HG03354 (cell line): ENCODE data around the gene CXorf66.
"Not testable (repeated sequence)": the region's sequence is repeated elsewhere in the genome, so short reads cannot be mapped to it uniquely, and the experiment has no call there.

Source experiments
- ATAC-seq: cut with Tn5 transposase; IDR thresholded peaks from one replicate; pipeline ENCODE4 v1.9.1; 2021; ENCODE audit warnings: mild to moderate bottlenecking; ENCODE audit not compliant: unreplicated experiment, poor library complexity, severe bottlenecking

Gene CXorf66

DNA sequence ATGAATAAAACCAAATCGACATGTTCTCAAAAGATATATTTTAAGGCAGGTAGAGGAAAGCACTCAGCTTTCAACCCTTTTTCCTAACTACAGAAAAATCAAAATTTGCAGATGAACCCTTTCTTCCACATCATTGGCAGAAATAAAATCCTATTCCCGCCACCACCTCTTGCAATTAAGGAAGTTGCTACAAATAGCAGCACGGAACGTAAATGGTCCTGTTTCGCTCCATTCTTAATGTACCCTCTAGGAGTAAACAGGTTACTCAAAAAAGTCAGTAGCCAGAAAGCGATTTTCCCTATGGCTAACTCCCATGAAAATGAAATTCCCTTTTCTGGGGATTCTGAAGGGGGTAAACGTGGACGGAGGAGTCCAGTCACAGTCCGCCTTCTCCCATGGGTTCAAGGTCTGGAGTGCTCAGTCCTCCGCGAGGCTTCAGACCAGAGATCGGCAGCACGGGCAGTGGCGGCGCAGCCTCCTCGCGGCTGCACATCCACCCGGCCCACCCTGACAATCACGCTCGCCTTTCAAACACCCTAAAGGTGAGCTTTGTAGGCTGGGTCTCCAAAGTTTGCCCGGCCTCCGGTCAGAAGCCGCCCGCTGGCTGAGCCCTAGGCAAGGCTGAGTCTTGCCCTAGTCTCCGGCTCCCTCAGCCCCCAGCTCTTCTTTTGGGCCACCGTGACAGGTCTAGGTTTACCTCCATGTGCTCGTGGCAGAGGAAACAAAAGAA is 34.2 kb downstream of the CXorf66 start:
- peak; percentile 17 for ATAC-seq

DNA sequence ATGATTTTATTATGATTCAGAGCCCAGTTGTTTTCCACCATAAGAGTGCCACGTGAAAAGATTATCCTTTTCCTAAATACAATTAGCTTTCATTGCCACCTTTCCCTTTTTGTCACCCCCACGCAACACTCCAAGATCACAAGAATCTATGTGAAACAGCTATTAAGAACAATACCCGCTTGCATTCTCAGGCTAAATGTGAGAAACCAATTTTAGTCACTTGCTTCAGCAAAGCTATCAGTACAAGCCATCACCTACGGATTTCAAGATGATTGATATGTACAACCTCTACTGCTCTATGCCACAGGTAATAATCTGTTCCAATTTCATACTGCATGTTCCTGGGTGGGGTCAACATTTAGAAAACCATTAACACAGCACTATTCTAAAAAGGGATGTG is 34.9 kb downstream of the CXorf66 start:
- no peak for ATAC-seq

- ATAC-seq, result no peak
Measured at GRCh38 chrX:139929876-139930275, 35.4 kb downstream of the CXorf66 start.

DNA sequence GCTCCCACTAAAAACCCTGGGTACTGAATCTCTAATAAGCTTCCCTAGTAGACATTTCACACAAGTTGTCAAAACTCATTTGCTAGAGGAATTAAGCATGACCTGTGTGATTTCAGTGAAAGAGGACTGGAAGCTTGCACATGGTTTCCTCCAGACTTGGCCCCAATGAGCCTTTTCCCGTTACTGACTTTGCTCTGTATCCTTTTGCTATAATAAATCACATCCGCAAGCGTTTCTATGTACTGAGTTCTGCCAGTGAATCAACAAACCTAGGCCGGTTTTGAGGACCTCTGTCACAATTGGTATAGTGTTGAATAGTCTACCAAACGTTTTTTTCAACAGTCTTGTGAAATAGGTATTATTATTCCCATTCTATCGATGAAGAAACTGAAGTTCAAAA is 40.6 kb downstream of the CXorf66 start:
- ATAC-seq, result no peak

GRCh38 chrX:139924069-139924695 is 41.1 kb downstream of the CXorf66 start:
- no peak for ATAC-seq

DNA sequence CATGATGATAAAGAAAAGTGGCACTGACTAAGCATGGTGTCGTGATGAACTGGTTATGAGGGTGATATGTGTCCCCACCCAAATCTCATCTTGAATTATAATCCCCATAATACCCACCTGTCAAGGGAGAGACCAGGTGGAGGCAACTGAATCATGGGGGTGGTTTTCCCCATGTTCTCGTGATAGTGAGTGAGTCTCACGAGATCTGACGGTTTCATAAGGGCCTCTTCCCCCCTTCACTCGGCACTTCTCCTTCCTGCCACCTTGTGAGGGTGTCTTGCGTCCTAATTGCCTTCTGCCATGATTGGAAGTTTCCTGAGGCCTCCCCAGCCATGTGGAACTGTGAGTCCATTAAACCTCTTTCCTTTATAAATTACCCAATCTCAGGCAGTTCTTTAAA is 44.2 kb downstream of the CXorf66 start:
- ATAC-seq, result not testable (repeated sequence)

DNA sequence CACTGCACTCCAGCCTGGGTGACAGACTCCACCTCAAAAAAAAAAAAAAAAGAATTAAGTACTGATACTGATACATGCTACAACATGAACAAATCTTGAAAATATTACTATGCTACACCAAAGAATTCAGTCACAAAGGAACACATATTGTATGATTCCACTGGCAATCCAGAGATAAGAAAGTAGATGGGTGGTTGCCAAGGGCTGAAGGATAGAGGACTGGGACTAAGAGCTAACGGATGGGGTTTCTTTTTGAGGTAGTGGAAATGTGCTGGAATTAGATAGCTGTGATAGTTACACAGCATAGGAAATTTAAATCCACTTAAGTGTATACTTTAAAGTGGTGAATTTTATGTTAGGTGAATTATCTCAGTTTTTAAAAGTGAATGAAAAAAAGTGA is 45.0 kb downstream of the CXorf66 start:
- no peak for ATAC-seq

DNA sequence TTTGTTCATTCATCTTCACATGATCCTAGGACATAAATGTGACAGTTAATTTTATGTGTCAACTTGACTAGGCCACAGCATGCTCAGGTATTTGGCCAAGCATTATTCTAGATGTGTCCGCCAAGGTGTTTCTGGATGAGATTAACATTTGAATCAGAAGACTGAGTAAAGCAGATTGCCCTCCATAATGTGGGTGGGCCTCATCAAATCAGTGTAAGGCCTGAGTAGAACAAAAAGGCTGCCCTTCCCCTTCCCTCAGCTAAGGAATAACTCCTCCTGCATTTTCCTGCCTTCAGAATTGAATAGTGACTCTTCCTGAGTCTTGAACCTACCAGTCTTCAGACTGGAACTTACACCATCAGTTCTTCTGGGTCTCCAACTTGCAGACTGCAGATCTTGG is 50.9 kb downstream of the CXorf66 start:
- no peak for ATAC-seq

DNA sequence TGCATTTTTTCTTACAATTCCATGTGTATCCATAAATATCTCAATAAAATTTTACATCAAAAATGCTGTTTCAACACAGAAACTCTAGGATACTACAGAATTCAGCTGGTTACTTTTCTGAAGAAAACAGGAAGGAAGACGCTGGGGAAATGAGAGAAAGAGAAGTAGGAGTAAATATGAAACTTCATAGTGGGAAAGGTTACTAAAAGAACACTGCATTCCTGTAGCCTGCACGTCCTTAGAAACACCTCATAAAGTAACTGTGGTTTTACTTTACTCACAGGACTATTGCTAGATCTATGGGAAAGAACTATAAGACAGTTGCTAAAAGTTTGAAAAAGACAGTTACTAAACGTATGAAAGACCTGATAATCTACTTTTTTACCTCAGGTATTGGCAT is 55.6 kb downstream of the CXorf66 start:
- ATAC-seq, result no peak

DNA sequence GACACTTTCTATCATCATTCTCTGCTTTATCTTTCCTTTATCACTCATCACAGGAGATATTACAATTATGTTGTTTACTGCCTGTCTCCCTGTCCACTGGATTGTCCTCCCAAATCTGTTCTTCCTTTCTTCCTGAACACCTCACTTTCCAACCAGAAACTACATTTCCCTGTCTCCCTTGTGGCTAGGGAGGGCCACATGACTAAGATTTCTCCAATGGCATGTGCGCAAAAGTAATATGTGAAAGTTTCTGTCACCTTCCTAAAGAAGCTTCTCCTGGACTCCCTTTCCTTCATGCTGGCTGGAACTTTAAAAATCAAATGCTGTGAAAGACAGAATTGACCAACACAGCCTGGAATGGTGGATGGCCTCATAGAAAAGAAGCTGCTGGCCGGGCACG is 58.2 kb downstream of the CXorf66 start:
- no peak for ATAC-seq

GRCh38 chrX:139905743-139906142 is 59.6 kb downstream of the CXorf66 start:
- ATAC-seq, result no peak
